NB4 (cell line): Measurements from ENCODE around the gene ASCL2.
A peak's percentile ranks its signal among the peaks of the same experiment; 100 is the strongest.

Experiments used
- DNase-seq: peaks from one replicate; pipeline ENCODE4 v3.0.0; 2010; ENCODE audit warnings: low read depth
- H3K4me3 ChIP-seq: one replicate; pipeline ENCODE4 v1.5.1; 2011; ENCODE audit warnings: mild to moderate bottlenecking, low read depth, low read length, moderate library complexity
- CTCF ChIP-seq: IDR thresholded peaks from one replicate; pipeline ENCODE4 v1.5.1; 2012; ENCODE audit warnings: low read depth, low read length
- MYC ChIP-seq: IDR thresholded peaks from 2 replicates; pipeline ENCODE4 v1.6.1; 2011; ENCODE audit warnings: low read depth, low read length
- POLR2A ChIP-seq: IDR thresholded peaks from 2 replicates; pipeline ENCODE4 v1.6.1; 2011; ENCODE audit warnings: mild to moderate bottlenecking; ENCODE audit not compliant: insufficient read length; ENCODE audit errors: extremely low read depth
- TF ChIP-seq, protein P1 (sequence below): IDR thresholded peaks from 2 replicates; pipeline ENCODE4 v1.6.1; 2011; ENCODE audit warnings: low read depth, low read length

The ASCL2 gene

GRCh38 chr11:2271077-2271326, 614 bp upstream of the ASCL2 start:
- no peak for DNase-seq
- H3K4me3 ChIP-seq, result no peak overlapping the region
- TF ChIP-seq POLR2A, result no peak
- TF ChIP-seq, protein P1, sequence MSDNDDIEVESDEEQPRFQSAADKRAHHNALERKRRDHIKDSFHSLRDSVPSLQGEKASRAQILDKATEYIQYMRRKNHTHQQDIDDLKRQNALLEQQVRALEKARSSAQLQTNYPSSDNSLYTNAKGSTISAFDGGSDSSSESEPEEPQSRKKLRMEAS, result no peak
- TF ChIP-seq CTCF, result no peak
- no peak for TF ChIP-seq MYC

GRCh38 chr11:2269601-2270321, 627 bp downstream of the ASCL2 start:
- TF ChIP-seq MYC (no peak), CTCF (peak; percentile 38)
- TF ChIP-seq, protein P1, result peak; percentile 57
- DNase-seq, result peak; percentile 89
- peak overlapping the region; percentile 28 for H3K4me3 ChIP-seq

DNA sequence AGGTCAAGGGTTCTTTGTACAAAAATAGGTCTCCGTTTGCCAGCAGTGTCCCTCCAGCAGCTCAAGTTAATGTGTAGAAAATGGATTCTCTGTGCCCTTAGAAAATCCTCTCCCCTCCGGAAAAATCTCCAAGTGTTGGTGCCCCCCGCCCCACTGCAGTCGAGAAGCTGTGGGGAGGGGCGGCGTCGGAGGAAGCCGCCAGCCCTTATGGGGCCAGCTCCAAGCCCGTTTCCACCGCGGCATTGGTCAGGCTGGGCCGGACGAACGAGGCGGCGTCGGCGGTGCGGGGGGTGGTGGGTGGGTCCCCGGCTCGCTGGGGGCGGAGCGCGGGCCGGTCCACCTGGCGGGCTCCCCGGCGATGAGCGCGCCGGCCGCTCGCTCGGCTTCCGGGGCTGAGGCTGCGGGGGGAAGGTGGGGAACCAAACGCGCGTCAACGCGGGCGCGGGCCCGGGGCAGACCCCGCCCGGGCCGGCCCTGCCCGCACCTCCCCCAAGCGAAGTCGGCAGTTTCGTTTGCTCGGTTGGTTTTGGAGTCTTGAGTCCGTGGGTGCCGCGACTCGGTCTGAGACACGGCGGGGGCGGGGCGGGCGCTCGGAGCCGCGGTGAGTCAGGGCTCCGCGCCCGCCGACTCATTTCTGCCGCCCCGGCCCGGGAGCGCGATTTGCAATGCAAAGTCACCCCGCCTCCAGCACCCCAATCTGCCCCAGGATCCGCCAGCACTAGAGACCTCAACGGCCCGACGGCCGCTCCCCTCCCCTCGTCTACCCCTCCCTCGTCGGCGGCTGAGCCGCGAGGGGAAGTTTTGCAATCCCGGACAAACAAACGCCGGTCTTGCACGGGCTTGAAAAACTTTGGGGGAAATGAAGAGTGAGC, 1.4 kb downstream of the ASCL2 start:
- peak; percentile 95 for DNase-seq
- H3K4me3 ChIP-seq, result peak overlapping the region; percentile 39
- TF ChIP-seq POLR2A (peak; percentile 33), CTCF (no peak), MYC (peak; percentile 51; the same call in 1 of the 2 replicates)
- TF ChIP-seq, protein P1, result peak; percentile 68

- TF ChIP-seq POLR2A (no peak), CTCF (no peak), MYC (no peak)
- TF ChIP-seq, protein P1, result no peak
- H3K4me3 ChIP-seq, result peak overlapping the region; percentile 39
- DNase-seq, result no peak
These were observed 2.3 kb downstream of the ASCL2 start for GRCh38 chr11:2267851-2268728.

GRCh38 chr11:2267306-2267850, 3.0 kb downstream of the ASCL2 start:
- no peak for DNase-seq
- TF ChIP-seq CTCF (no peak), MYC (no peak), POLR2A (no peak)
- TF ChIP-seq, protein P1, result no peak
- no peak overlapping the region for H3K4me3 ChIP-seq
